GM18951 (cell line): ENCODE data around the gene POLR2I.

Experiments
- POLR2A ChIP-seq: IDR thresholded peaks from 4 replicates; pipeline ENCODE4 v1.6.1; 2011; ENCODE audit warnings: mild to moderate bottlenecking; ENCODE audit not compliant: insufficient read length, insufficient read depth; ENCODE audit errors: extremely low read depth
- in situ Hi-C: fragments of 300-500 bp; cut with MboI; formaldehyde crosslinking; loops from one replicate; pipeline ENCODE4 v1.12.0; 2022; ENCODE audit warnings: low sequenced_read_pairs, mixed read lengths, inconsistent platforms; ENCODE audit not compliant: unreplicated experiment

The POLR2I gene

GRCh38 chr19:36101550-36102327 is 12.9 kb downstream of the POLR2I start:
- TF ChIP-seq POLR2A, result no peak
- in situ Hi-C loops, result no loop called here

DNA sequence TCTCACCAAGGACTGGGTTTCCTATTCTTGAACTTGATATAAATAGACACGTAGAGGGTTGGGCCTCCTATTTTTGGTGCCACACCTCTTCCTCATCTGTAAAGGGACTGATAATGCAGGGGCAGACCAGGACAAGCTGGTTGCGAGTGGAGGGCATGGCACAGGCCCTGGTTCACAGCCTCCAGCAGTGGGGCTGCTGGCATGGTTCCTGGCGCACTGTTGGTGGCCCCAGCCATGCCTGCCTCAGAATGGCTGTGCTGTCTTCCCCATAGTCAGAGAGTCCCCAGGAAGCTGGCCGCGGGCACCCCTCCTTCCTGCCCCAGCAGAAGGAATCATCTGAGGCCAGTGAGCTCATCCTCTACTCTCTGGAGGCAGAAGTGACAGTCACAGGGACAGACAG is 14.2 kb downstream of the POLR2I start:
- TF ChIP-seq POLR2A, result no peak
- in situ Hi-C loops, result no loop called here

DNA sequence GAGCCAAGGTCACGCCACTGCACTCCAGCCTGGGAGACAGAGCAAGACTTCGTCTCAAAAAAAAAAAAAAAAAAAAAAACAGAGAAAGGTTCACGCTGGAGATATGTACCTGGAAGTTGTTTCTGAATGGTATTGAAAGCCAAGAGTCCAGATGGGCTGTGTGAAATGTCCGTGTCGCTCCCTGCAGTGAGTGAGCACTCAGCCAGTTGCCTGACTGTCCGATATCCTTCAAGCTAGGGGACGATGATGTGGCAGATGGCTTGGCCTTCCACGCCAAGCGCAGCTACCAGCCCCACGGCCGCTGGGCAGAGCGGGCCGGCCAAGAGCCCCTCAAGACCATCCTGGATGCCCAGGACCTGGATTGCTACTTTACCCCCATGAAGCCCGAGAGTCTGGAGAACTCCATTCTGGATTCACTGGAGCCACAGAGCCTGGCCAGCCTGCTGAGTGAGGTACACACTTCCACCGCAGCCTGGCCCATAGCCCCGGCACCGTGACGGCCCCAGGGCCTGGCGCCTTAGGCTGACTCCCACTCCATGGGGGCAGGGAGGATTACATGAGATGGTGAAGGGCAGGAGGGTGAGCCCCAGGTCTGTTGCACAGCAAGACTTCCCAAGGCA is 15.4 kb downstream of the POLR2I start:
- TF ChIP-seq POLR2A, result no peak
- in situ Hi-C loops, result no loop called here

GRCh38 chr19:36097036-36097435 is 17.6 kb downstream of the POLR2I start:
- TF ChIP-seq POLR2A, result no peak
- in situ Hi-C loops, result no loop called here

DNA sequence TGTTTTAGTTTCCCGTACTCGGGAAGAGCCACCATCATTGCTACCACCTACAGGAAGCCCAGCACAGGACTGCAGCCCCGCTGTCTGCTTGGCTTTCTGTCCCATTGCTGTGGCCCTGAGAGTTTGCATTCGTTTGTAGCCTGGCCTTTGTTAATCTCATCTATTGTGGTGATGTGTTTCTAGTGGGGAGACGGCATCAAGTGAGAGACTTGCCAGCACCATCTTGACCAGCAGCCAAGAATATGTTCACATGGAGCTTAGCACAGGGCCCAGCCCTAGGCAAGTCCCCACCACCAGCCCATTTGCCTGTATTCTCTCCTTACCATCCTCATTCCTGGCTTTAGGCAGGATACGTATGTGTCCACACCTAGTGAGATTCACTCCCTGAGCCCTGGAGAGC is 21.0 kb downstream of the POLR2I start:
- TF ChIP-seq POLR2A, result no peak
- in situ Hi-C loops, result no loop called here

GRCh38 chr19:36093146-36093662 is 21.5 kb downstream of the POLR2I start:
- no peak for TF ChIP-seq POLR2A
- in situ Hi-C loops, result no loop called here

GRCh38 chr19:36092566-36092965 is 22.1 kb downstream of the POLR2I start:
- in situ Hi-C loops, result no loop called here
- no peak for TF ChIP-seq POLR2A

DNA sequence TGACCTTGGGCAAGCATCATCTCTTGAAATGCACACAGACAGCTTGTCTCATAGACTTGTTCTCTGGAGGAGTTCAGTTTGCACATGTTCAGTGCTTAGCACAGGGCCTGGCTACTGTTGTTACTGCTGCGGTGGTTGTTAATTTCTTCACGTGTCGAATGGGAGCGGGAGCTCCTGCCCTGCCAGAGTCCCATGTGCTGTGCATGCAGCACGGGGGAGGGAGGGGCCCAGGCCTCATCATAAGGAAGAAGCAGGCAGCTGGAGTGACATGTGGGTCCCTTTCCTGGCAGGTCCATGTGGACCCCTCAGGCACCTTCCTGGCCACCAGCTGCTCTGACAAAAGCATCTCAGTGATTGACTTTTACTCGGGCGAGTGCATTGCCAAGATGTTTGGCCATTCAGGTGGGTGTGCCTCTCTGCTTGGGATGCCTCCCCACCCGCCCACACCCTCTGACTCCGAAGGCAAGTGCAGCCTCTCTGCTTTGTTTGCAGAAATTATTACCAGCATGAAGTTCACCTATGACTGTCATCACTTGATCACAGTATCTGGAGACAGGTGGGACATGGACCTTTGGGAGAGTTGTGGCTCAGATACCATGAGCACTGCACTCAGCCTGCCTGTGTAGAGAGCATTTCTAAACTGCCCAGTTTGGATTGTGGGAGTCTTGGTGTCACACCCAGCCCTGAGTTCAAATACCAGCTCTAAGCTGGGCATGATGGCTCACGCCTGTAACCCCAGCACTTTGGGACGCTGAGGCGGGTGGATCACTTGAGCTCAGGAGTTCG is 23.6 kb downstream of the POLR2I start:
- in situ Hi-C loops, result no loop called here
- no peak for TF ChIP-seq POLR2A

DNA sequence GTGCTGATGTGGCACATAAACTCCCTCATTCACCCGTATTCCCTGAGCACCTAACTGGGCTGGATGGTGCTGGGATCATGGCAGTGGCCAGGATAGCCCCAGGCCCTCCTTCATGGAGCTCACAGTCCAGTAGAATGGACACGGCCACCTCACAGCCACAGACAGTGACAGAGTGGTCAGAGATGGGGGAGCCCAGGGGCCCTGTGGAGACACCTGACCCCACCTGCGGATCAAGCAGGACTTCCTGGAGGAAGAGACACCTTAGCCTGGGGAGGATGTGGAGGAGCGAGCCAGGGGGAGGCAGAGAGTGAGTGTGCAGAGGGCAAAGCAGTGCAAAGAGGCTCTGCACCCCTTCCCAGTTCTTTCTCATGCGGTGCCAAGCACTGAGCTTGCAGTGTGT is 24.8 kb downstream of the POLR2I start:
- in situ Hi-C loops, result no loop called here
- no peak for TF ChIP-seq POLR2A

DNA sequence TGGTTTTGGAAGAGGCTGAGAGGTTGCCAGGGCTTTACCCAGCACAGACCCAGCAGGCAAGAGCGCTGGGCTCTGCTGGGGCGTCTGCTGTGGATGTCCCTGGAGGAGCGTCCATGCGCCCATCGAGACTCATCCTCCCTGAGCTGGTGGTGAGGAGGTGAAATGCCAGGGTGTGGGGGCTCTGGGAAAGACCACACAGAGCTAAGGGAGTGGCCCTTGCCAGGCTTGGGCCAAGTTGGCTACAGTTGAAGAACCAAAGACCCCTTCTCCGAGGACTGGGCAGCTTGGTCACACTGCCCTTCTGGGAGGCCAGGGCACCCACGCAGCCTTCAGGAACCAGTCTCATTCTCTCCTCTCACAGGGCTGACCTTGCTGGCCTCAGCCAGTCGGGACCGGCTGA is 28.3 kb downstream of the POLR2I start:
- TF ChIP-seq POLR2A, result no peak
- in situ Hi-C loops, result no loop called here

DNA sequence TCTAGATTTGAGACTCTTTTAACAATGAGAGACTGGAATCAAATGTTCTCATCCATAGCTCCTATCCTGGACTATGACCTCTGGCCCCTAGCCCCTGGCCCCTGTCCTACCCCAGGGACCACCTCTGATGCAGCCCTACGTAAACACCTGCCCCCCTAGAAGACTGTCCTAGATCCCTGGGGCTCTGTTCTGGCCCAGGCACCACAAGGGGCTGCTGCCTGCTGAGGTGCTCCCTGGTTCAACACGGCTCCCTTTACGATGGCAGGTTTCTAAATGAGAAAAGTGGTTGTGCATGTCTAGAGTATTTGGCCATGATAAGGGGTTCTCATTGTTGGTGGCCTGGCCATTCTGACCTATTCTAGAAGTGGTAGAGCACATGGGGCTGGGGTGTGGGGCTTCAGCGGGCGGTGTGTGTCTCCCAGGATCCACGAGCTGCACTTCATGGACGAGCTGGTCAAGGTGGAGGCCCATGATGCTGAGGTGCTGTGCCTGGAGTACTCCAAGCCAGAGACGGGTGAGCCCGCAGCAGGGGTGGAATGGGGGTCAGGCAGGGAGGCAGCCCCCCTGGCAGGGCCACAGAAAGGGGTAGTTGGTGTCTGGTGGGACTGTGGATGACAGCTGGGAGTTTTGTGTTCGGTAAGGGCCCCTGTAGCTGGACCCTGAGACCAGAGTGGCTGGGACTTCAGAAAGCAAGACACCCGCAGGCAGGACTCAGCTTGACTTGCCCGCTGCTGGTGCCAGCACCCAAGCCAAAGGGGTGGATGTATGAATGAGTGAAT is 30.3 kb downstream of the POLR2I start:
- no peak for TF ChIP-seq POLR2A
- in situ Hi-C loops, result no loop called here

GRCh38 chr19:36082916-36083315 is 31.8 kb downstream of the POLR2I start:
- TF ChIP-seq POLR2A, result no peak
- in situ Hi-C loops, result no loop called here

DNA sequence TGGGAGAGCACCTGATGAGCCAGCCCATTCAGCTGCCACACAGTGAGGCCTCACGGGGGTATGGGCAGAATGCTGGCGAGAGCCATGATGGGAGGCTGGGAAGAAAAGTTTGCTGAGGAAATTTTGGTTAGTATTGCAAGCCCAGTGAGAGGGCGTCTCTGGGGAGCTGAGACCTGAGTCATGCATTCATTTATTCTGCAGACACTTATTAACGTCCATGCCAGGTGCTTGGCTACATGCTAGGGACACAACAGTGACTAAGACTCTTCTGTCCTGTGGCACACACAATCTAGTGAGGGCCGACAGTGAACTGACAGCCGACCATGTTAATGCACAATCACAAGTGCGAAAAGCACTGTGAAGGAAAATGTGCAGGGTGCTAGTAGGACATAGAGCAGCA is 32.8 kb downstream of the POLR2I start:
- in situ Hi-C loops, result no loop called here
- no peak for TF ChIP-seq POLR2A
